NCI-H1930 (cell line): ENCODE results near the gene PTPRE.

Experiments used
- DNase-seq, 2 experiments: peaks; one replicate each; lab custom pipeline; 2025; lab: John Stamatoyannopoulos, UW

PTPRE gene

GRCh38 chr10:128026615-128027300, 119.9 kb downstream of the PTPRE start:
- DNase-seq, result no peak

DNA sequence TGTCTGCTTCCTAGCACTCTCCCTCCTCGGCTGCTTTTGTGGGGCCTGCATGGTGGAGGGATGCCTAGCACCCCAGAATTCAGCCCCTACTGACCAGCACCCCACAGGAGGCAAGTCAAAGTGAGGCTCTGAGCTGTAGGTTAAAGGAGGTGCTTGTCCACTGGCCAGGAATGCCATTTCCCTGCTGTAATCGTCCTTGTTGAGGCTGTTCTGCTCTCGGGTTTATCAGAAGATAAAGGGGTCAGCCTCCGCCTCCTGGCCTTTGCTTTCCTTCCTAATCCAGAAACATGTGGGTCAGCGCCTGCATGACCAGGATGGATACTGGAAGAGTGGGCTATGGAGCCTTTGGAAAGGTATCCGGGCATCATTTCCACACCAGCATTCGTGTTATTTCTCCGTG, 120.4 kb downstream of the PTPRE start:
- DNase-seq, result no peak

GRCh38 chr10:128027822-128028507, 121.1 kb downstream of the PTPRE start:
- DNase-seq, result no peak

DNA sequence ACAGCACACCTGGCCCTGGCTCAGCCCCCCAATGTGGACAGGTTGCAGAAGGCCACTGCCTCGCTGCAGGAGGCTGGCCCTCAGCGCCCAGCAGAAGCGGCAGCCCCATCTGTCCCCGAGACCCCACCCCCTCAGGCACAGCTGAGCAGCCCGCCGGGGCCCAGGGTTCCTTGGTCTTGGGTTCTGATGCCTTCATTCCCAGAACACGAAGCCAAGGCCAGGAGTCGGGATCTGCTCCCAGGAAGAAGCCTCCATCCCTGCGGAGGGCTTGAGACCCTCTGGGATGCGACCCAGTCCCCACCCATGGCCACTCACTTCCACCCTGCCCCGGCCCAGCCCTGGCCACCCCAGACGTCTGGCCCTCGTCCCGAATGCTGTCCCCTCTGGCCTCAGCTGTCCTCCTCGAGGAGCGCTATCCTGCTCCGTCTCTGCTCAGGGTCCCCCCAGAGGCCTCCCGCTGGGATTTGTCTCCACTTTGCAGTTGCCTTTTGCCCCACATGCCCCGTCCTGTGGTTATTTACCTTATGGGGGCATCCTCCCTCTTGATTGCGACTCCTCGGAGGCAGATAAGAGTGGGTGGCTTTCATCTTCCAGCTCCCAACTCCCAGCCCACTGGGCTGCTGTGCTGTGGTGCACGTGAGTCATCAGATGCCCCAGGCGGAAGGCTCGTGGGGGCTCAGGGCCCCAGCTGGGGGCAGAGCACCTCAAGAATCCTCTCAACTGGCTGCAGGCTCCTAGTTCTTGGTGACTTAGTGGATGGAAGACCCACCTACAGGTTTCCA, 121.8 kb downstream of the PTPRE start:
- no peak for DNase-seq

DNA sequence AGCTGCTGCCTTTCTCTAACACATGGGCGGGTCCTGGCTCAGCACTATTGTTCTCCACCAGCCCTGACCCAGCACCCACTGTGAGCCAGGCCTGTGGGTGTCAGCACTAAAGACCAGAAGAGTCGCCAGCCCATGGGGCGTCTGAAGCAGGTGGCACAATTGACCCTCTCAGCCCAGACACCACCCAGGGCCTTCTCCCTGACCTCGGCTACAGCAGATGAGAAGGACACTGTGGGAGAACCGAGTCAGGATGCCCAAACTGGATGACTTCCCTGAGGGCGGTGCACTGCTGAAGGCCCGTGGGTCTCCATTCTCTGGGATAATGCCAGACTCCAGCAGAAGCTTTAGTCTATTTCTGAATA, 122.4 kb downstream of the PTPRE start:
- DNase-seq, result no peak

GRCh38 chr10:128029731-128030369, 122.9 kb downstream of the PTPRE start:
- DNase-seq, result no peak

GRCh38 chr10:128030498-128031072, 123.7 kb downstream of the PTPRE start:
- no peak for DNase-seq

DNA sequence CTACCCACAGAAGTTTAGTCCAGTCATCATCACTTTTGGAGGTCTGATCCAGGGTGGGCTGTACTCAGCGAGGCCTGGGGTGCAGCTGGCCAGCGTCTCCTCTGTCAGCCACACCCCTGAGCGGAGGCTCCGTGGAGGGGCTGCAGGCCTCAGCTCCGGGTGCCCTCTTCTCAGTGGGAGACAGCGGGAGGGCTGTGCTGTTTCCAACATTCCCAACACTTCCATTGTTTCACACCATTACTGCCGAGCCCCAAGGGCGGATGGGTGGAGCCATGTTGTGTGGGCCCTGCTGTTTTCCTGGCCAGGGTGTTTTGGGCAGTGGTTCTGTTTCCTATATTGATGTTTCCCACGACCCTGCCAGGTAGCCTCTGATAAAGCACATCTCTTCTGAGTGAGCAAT, 124.3 kb downstream of the PTPRE start:
- no peak for DNase-seq

- DNase-seq, result no peak
These were observed 125.6 kb downstream of the PTPRE start for GRCh38 chr10:128032466-128032865.

DNA sequence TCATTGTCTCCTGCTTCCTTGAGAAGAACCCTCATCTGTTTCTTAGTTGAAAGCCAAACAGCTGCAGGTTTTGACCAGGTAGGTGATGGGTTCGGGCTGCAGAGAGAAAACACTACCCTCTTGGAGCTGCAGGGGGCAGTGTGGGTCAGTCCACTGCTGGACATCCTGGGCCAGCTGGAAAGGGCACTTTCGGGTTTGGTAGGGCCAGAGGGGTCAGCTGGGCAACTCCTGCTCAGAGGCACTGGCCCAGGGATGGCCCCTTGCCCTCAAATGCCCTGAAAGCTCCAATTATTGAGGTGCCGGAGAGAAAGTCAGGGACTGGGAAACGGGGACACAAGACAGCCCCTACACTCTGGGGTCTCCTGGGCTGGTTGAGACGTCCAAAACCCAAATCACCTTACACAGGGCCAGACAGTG, 128.7 kb downstream of the PTPRE start:
- DNase-seq, result no peak

DNA sequence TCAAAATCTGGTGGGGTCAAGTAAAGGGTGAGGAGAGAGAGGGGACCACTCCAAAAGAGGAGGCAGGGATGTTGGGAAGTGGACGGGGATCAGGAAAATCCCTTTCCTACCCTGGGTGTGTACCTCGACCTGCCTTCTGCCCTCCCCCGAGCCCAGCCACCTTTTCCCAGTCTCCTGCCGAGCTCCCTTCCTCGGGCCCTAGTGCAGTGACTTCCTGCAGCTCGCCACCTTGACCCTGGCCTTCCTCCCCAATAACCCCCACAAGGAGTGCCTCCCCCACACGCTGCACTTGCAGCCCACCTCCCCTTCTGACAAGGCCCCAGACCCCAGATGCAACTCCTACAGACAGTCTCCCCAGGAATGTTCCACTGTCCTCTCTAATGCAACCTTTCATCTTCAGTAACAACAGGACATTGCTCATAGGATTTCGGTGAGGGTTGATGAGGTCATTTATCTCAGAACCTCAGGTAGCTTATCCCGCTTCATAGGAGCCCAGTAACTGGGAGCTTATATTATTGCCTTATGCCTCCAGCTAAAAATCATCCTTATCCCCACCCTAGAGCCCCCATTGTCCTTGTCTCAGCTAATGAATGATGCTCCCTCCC, 129.2 kb downstream of the PTPRE start:
- DNase-seq, result no peak

DNA sequence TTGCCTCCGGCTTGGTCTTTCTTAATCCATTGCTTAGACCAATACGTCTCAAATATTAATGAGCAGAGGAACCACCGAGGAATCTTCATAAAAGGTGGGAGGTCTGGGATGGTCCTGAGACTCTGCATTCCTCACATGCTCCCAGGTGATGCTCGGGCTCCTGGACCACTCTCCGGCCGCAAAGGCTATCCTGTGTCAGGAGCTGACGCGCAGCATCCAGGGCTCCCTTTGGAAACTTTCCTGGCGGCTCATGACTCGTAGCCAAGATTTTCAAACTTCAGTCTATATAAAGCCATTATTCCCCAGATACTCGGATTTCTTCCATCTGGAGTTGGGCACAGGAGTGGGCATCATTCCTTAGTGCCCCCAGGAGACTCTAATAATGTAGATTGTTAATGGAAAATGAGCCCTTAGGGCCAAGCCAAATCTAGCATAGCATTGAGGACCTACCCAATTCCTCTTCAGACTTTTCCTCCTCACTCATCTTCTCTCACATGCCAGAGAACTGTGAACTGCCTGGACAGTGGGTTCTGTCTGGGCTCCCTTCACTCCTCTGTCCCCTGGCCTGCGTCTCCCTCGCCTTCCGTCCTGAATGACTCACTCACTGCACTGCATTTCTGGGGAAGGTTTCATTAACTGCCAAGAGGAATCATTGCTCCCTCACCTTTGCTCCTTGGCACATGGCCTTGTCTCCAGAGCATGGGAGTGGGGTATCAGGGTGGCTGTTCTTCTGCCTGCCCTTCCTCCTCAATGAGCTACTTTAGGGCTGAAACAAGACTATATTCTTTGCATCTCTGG, 130.0 kb downstream of the PTPRE start:
- no peak for DNase-seq

DNA sequence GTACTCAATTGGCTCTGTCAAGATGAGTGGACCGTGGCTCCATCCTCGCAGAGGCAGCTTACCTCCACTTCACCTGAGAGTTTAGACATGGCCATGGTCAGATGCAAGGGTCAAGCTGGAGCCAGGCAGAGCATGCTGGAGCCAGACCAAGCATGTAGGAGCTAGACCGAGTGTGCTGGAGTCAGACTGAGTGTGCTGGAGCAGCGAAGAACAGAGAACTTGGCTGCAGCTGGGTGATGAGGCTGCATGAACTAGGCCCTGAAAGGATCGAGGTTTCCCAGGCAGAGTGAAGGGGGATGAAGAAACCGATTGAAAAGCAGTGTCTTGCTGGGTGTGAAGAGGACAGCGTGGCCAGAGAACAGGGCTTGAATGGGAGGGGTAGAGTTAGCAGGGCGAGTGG, 133.2 kb downstream of the PTPRE start:
- no peak for DNase-seq

DNA sequence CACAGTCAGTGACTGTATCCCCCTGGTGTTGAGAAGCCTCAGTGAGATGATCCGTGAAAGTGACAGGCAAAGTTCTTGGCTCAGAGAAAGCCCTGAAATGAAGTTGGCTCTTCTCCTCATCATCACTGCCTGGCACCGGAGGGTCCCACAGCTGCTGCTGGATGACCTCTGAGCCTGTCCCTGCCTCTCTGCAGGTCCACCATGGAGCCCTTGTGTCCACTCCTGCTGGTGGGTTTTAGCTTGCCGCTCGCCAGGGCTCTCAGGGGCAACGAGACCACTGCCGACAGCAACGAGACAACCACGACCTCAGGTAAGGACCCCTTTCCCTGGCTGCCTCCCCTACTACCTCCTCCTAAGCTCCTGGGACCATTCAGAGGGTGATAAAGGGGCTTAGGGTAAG, 133.8 kb downstream of the PTPRE start:
- no peak for DNase-seq

GRCh38 chr10:128042131-128042610, 135.3 kb downstream of the PTPRE start:
- no peak for DNase-seq

DNA sequence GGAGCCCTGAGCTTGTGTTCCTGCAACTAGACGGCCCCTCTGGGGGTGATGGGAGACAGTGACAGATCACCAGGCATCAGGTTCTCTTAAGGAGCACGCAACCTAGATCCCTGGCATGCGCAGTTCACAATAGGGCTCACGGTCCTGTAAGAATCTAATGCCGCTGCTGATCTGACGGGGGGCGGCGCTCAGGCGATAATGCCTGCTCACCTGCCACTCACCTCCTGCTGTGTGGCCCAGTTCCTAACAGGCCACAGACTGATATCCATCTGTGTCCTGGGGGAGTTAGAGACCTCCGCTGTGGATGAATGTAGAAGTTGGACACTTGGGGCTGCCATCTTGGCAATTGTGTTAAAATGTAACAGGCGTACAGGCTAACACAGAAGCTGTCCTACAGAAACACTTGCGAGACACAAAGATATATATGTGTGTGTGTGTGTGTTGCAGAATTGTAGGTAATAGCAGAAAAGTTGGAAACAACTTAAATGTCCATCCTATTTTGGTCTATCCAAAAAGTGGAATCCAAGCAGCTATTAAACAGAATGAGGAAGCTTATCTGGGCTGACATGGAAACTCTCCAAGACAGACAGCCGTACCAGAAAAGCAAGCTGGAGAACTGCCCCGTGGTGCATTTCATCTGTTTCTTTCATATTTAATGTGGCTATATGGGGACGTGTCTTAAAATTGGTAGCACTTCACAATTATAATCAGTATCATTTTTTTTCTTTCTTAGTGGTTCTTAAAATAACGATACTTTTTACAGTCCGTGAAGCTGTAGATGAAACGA, 136.5 kb downstream of the PTPRE start:
- no peak for DNase-seq

- DNase-seq, result no peak
These were observed 137.3 kb downstream of the PTPRE start for GRCh38 chr10:128044186-128044585.

- DNase-seq, result no peak
These were observed 138.3 kb downstream of the PTPRE start for GRCh38 chr10:128044961-128045832.

- DNase-seq, result no peak
These were observed 138.9 kb downstream of the PTPRE start for GRCh38 chr10:128045833-128046120.
